A549 (cell line): Measurements from ENCODE around the gene RRAGD. TPM values are rescaled to one million over a fixed set of nuclear protein-coding genes. Genes with fewer than 3 reads are reported as not detected.

ENCODE experiments used
- ATAC-seq, 2 experiments: fragments of 200-7000 bp in 1 of 2; fragments of >200 bp in 1 of 2; cut with Nextera tagmentation in 1 of 2; cut with Tn5 transposase in 1 of 2; 3 replicates each; pipeline versions ENCODE4 v1.8.0 to v1.9.1; 2018 to 2020; ENCODE audit warnings: mild to moderate bottlenecking in 1 of 2, moderate library complexity in 1 of 2
- CTCF ChIA-PET: fragments of 300-600 bp; sonication (Branson Sonifier 250); formaldehyde crosslinking; extraction: SDS; loops from one replicate; lab custom pipeline; 2021; ENCODE audit warnings: antibody characterized with exemption, inconsistent platforms; lab: Yijun Ruan, JAX
- POLR2A ChIA-PET: fragments of 350-600 bp; formaldehyde crosslinking; extraction: SDS; loops from one replicate; lab custom pipeline; 2021; ENCODE audit warnings: antibody characterized with exemption, inconsistent platforms; lab: Yijun Ruan, JAX
- DNase-seq, 2 experiments: peaks; one replicate each; pipeline versions ENCODE4 v3.0.0 to v3.0.0-alpha.2; 2011 to 2016; ENCODE audit warnings: low read depth in 1 of 2, low spot score in 1 of 2
- FAIRE-seq: peaks from 2 replicates; lab custom pipeline; 2011; peaks lifted over from hg19 to GRCh38; lab: Jason Lieb, UNC
- H3K27ac ChIP-seq, 2 experiments: fragments of >200 bp; sonication (Bioruptor Twin); formaldehyde crosslinking; 3 replicates each; pipeline ENCODE4 v1.5.1; 2016 to 2017
- H3K4me1 ChIP-seq: fragments of >200 bp; sonication (Bioruptor Twin); formaldehyde crosslinking; 3 replicates; pipeline ENCODE4 v1.6.1; 2016
- H3K4me2 ChIP-seq: fragments of >200 bp; sonication (Bioruptor Twin); formaldehyde crosslinking; 3 replicates; pipeline ENCODE4 v1.6.1; 2016
- H3K4me3 ChIP-seq: fragments of >200 bp; sonication (Bioruptor Twin); formaldehyde crosslinking; 3 replicates; pipeline ENCODE4 v1.5.1; 2016
- H3K9me3 ChIP-seq: fragments of >200 bp; sonication (Bioruptor Twin); formaldehyde crosslinking; 3 replicates; pipeline ENCODE4 v1.6.1; 2016
- BHLHE40 ChIP-seq: IDR thresholded peaks from 2 replicates; pipeline ENCODE4 v1.6.1; 2012; ENCODE audit warnings: low read depth, low read length, inconsistent platforms
- CBX2 ChIP-seq: fragments of 200-600 bp; sonication (generic); IDR thresholded peaks from 2 replicates; pipeline ENCODE4 v1.6.1; 2016; ENCODE audit warnings: low read depth, mild to moderate bottlenecking, borderline replicate concordance
- CHD2 ChIP-seq: fragments of 150-350 bp; IDR thresholded peaks from 2 replicates; pipeline ENCODE4 v1.6.1; 2014; ENCODE audit warnings: low read length; ENCODE audit not compliant: partially characterized antibody
- EHF ChIP-seq: fragments of 250-450 bp; sonication (Bioruptor Pico); IDR thresholded peaks from 2 replicates; pipeline ENCODE4 v1.5.0; 2020; ENCODE audit warnings: mild to moderate bottlenecking
- EHMT2 ChIP-seq: fragments of 200-600 bp; sonication (generic); IDR thresholded peaks from 2 replicates; pipeline ENCODE4 v1.6.1; 2016; ENCODE audit warnings: antibody characterized with exemption, low read depth, mild to moderate bottlenecking, moderate library complexity
- ELK1 ChIP-seq: fragments of 150-350 bp; IDR thresholded peaks from 2 replicates; pipeline ENCODE4 v1.6.1; 2014; ENCODE audit warnings: low read depth, mild to moderate bottlenecking, low read length
- ESRRA ChIP-seq: fragments of 150-350 bp; IDR thresholded peaks from 2 replicates; pipeline ENCODE4 v1.6.1; 2014; ENCODE audit warnings: mild to moderate bottlenecking, low read length, borderline replicate concordance
- FOSB ChIP-seq: fragments of 250-450 bp; sonication (Bioruptor Pico); IDR thresholded peaks from 2 replicates; pipeline ENCODE4 v1.5.0; 2020; ENCODE audit warnings: mild to moderate bottlenecking, moderate library complexity
- FOSL2 ChIP-seq, 2 experiments: fragments of 450-650 bp in 1 of 2; fragments of >200 bp in 1 of 2; sonication (Bioruptor Twin) in 1 of 2; formaldehyde crosslinking; IDR thresholded peaks; 2 replicates each; pipeline versions ENCODE4 v1.5.0 to v1.6.1; 2016 to 2020; ENCODE audit warnings: mild to moderate bottlenecking in 1 of 2, moderate library complexity in 1 of 2
- FOXS1 ChIP-seq: fragments of 250-450 bp; sonication (Bioruptor Pico); IDR thresholded peaks from 2 replicates; pipeline ENCODE4 v1.5.0; 2020; ENCODE audit warnings: mild to moderate bottlenecking, moderate library complexity
- HOXA7 ChIP-seq: fragments of 250-450 bp; sonication (Bioruptor Pico); IDR thresholded peaks from 2 replicates; pipeline ENCODE4 v1.5.0; 2020; ENCODE audit warnings: mild to moderate bottlenecking, moderate library complexity
- HOXB5 ChIP-seq: fragments of 250-450 bp; sonication (Bioruptor Pico); IDR thresholded peaks from 2 replicates; pipeline ENCODE4 v1.5.0; 2020; ENCODE audit warnings: mild to moderate bottlenecking, moderate library complexity
- JUNB ChIP-seq: fragments of >200 bp; sonication (Bioruptor Twin); formaldehyde crosslinking; IDR thresholded peaks from 2 replicates; pipeline ENCODE4 v1.6.1; 2016
- MAX ChIP-seq: IDR thresholded peaks from 2 replicates; pipeline ENCODE4 v1.6.1; 2012
- NFE2L2 ChIP-seq: fragments of 150-350 bp; conservative IDR thresholded peaks from 2 replicates; pipeline ENCODE4 v1.6.1; 2014; ENCODE audit warnings: low read length
- NPAS2 ChIP-seq: fragments of 250-450 bp; sonication (Bioruptor Pico); IDR thresholded peaks from 2 replicates; pipeline ENCODE4 v1.8.0; 2022; ENCODE audit warnings: mild to moderate bottlenecking, moderate library complexity, borderline replicate concordance
- POLR2A ChIP-seq: IDR thresholded peaks from 2 replicates; pipeline ENCODE4 v1.6.1; 2012; ENCODE audit warnings: mild to moderate bottlenecking, low read length
- POLR2AphosphoS2 ChIP-seq: conservative IDR thresholded peaks from 2 replicates; pipeline ENCODE4 v1.6.1; 2012; ENCODE audit warnings: low read length, improper control_type of control experiment, inconsistent platforms
- RARB ChIP-seq: fragments of 250-450 bp; sonication (Bioruptor Pico); IDR thresholded peaks from 2 replicates; pipeline ENCODE4 v1.8.0; 2021; ENCODE audit warnings: mild to moderate bottlenecking, moderate library complexity
- RFX5 ChIP-seq: fragments of 450-650 bp; IDR thresholded peaks from 2 replicates; pipeline ENCODE4 v1.7.1; 2014; ENCODE audit warnings: antibody characterized with exemption, mild to moderate bottlenecking, moderate library complexity
- RNF2 ChIP-seq: fragments of 200-600 bp; sonication (generic); IDR thresholded peaks from 2 replicates; pipeline ENCODE4 v1.6.1; 2016; ENCODE audit warnings: low read depth, mild to moderate bottlenecking, antibody characterized with exemption, moderate library complexity, borderline replicate concordance
- SMC3 ChIP-seq: fragments of >200 bp; sonication (Bioruptor Twin); formaldehyde crosslinking; IDR thresholded peaks from 3 replicates; pipeline ENCODE4 v1.6.1; 2018; ENCODE audit warnings: inconsistent platforms
- SREBF2 ChIP-seq: fragments of 450-650 bp; IDR thresholded peaks from 2 replicates; pipeline ENCODE4 v1.6.1; 2014; ENCODE audit warnings: mild to moderate bottlenecking, moderate library complexity
- ZC3H11A ChIP-seq: fragments of 450-650 bp; IDR thresholded peaks from 2 replicates; pipeline ENCODE4 v1.6.1; 2014; ENCODE audit warnings: antibody characterized with exemption, mild to moderate bottlenecking
- ZNF302 ChIP-seq: fragments of 250-450 bp; sonication (Bioruptor Pico); IDR thresholded peaks from 2 replicates; pipeline ENCODE4 v1.9.0; 2021; ENCODE audit warnings: inconsistent platforms, mild to moderate bottlenecking, moderate library complexity
- ZSCAN20 ChIP-seq: fragments of 250-450 bp; sonication (Bioruptor Pico); IDR thresholded peaks from 2 replicates; pipeline ENCODE4 v1.8.0; 2022; ENCODE audit warnings: mild to moderate bottlenecking, moderate library complexity
- WGBS: methylation state at CpG from one replicate; pipeline ENCODE4 v1.1.6; 2017; ENCODE audit errors: missing lambda C conversion rate; 5-methylcytosine and 5-hydroxymethylcytosine counted together
- polyA plus RNA-seq, 4 experiments: library from polyadenylated mRNA; depleted of rRNA in 3 of 4; stranded (reverse); fragments of >200 nt; fragmentation: RNase III in 1 of 4; extraction: RNeasy Plus Mini Kit Qiagen cat#74134 plus additional on column Dnase treatment in 1 of 4; gene quantifications; 2 replicates in 3 of 4; 3 replicates in 1 of 4; pipeline ENCODE4 v1.2.3, GENCODE V29; 2011 to 2017
- TF ChIP-seq, protein P1 (sequence below): fragments of >200 bp; sonication (Bioruptor Twin); formaldehyde crosslinking; IDR thresholded peaks from 3 replicates; pipeline ENCODE4 v1.6.1; 2016

The RRAGD gene
- polyA plus RNA-seq, 2 of the 4 experiments (the other 2 are of a cell fraction): 0.72 to 1.2 TPM

GRCh38 chr6:89436226-89436625, 24.2 kb upstream of the RRAGD start:
- ChIA-PET POLR2A (no interaction called here), CTCF (interaction anchor here (0.7 to 1.1 kb wide), 2 partner anchors 97 to 174 kb away, joined by 3 to 4 read pairs; no protein-coding TSS in a partner anchor)
- Histone ChIP-seq H3K4me1 (no peaks in the 10 kb centered on the region), H3K4me3 (no peak overlapping the region), H3K4me2 (no peak overlapping the region), H3K9me3 (no peaks in the 10 kb centered on the region), H3K27ac (no peak overlapping the region)
- TF ChIP-seq SMC3 (no peak), ELK1 (no peak), POLR2AphosphoS2 (no peak), CHD2 (no peak), CBX2 (no peak), RFX5 (no peak), EHF (CRISPR knock-in tag) (no peak), SREBF2 (no peak), ZC3H11A (no peak), RARB (CRISPR knock-in tag) (no peak), HOXB5 (CRISPR knock-in tag) (no peak), RNF2 (no peak), NPAS2 (CRISPR knock-in tag) (no peak), ESRRA (no peak), NFE2L2 (no peak), HOXA7 (CRISPR knock-in tag) (no peak)
- TF ChIP-seq, protein P1, sequence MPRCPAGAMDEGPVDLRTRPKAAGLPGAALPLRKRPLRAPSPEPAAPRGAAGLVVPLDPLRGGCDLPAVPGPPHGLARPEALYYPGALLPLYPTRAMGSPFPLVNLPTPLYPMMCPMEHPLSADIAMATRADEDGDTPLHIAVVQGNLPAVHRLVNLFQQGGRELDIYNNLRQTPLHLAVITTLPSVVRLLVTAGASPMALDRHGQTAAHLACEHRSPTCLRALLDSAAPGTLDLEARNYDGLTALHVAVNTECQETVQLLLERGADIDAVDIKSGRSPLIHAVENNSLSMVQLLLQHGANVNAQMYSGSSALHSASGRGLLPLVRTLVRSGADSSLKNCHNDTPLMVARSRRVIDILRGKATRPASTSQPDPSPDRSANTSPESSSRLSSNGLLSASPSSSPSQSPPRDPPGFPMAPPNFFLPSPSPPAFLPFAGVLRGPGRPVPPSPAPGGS: no peak
- FAIRE-seq: no peak
- WGBS: 77% methylated on average over 2 of the region's 2 CpGs
- ATAC-seq: no peak
- DNase-seq: no peak

GRCh38 chr6:89434954-89435353, 22.9 kb upstream of the RRAGD start:
- H3K4me3 ChIP-seq: no peak overlapping the region
- TF ChIP-seq FOXS1 (CRISPR knock-in tag) (no peak), ZSCAN20 (CRISPR knock-in tag) (no peak), NFE2L2 (no peak), HOXA7 (CRISPR knock-in tag) (no peak), RNF2 (no peak)
- H3K4me1 ChIP-seq: no peaks in the 10 kb centered on the region
- H3K4me2 ChIP-seq: no peak overlapping the region
- ChIA-PET CTCF (interaction anchor here (1.6 kb wide), 1 partner anchor 176 kb away, joined by 5 read pairs; no protein-coding TSS in a partner anchor), POLR2A (no interaction called here)
- DNase-seq (no peak), ATAC-seq (no peak), FAIRE-seq (no peak)
- H3K27ac ChIP-seq: no peak overlapping the region
- no peaks in the 10 kb centered on the region for H3K9me3 ChIP-seq
- WGBS: 76% methylated on average over 4 of the region's 4 CpGs

DNA sequence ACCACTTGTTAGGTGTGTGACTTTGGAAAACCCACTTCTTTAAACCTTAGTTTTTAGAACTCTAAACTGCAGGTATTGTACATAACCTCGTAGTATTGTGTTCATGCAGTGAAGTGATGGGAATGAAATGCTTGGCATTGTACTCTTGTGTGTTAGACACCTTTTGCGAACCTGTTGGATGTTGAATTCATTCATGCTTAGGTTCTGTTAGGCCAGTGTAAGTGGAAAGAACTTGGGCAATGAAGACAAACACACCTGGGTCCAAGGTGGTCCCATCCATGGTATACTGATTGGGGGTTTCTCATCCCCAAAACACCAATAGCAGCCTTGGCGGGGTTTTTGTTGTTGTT, 22.1 kb upstream of the RRAGD start:
- H3K4me1 ChIP-seq: no peaks in the 10 kb centered on the region
- FAIRE-seq (no peak), ATAC-seq (no peak), DNase-seq (no peak)
- H3K9me3 ChIP-seq: no peaks in the 10 kb centered on the region
- TF ChIP-seq JUNB: no peak
- TF ChIP-seq FOSL2 (IDR thresholded peaks at IDR 0.05): no peak
- no peak for TF ChIP-seq FOSL2 (CRISPR knock-in tag; IDR thresholded peaks at IDR 0.05)
- TF ChIP-seq FOSB (CRISPR knock-in tag): no peak
- TF ChIP-seq BHLHE40: no peak
- TF ChIP-seq EHF (CRISPR knock-in tag): no peak
- TF ChIP-seq RFX5: no peak
- TF ChIP-seq ZC3H11A: no peak
- no peak for TF ChIP-seq ZNF302 (CRISPR knock-in tag)
- no peak for TF ChIP-seq POLR2A
- no peak for TF ChIP-seq MAX
- no peak for TF ChIP-seq EHMT2
- POLR2A ChIA-PET: no interaction called here
- no peak overlapping the region for H3K27ac ChIP-seq
- peak overlapping the region; percentile 94 for H3K4me2 ChIP-seq
- 100% methylated on average over 3 of the region's 3 CpGs for WGBS
- no peak overlapping the region for H3K4me3 ChIP-seq
- CTCF ChIA-PET: interaction anchor here (0.6 to 1.6 kb wide), 3 partner anchors 13 to 177 kb away, joined by 3 to 5 read pairs (median 5); no protein-coding TSS in a partner anchor
